Panc1 (cell line): ENCODE data around the gene FSTL5. TPM values are rescaled to one million over a fixed set of nuclear protein-coding genes. Genes with fewer than 3 reads are reported as not detected.

Experiments used
- ATAC-seq: fragments of 200-7000 bp; cut with Tn5 transposase; 2 replicates; pipeline ENCODE4 v1.9.1; 2020; ENCODE audit warnings: mild to moderate bottlenecking, moderate library complexity
- BruUV-seq: library from RNA; stranded (reverse); fragments of 400-500 nt; replicated peaks from 2 replicates; lab custom pipeline; 2021; lab: Mats Ljungman, UMichigan
- CTCF ChIA-PET: fragments of 300-600 bp; sonication (Branson Sonifier 250); formaldehyde crosslinking; loops from one replicate; lab custom pipeline; 2022; ENCODE audit warnings: antibody characterized with exemption; lab: Charles Lee
- POLR2A ChIA-PET: fragments of 300-600 bp; sonication (Branson Sonifier 250); formaldehyde crosslinking; loops from one replicate; lab custom pipeline; 2022; ENCODE audit warnings: antibody characterized with exemption; lab: Charles Lee
- DNase-seq: peaks from one replicate; pipeline ENCODE4 v3.0.0-alpha.2; 2010; ENCODE audit warnings: low read depth, low spot score
- H3K27ac ChIP-seq: 2 replicates; pipeline ENCODE4 v1.5.1; 2011; ENCODE audit warnings: mild to moderate bottlenecking, low read length, inconsistent platforms
- H3K27me3 ChIP-seq: fragments of 200-500 bp; sonication (Bioruptor generic); 2 replicates; pipeline ENCODE4 v1.6.0; 2014; ENCODE audit warnings: low read length, inconsistent platforms; ENCODE audit not compliant: control insufficient read depth, insufficient read depth
- H3K36me3 ChIP-seq: fragments of 200-500 bp; sonication (Bioruptor generic); 2 replicates; pipeline ENCODE4 v1.5.1; 2014; ENCODE audit warnings: inconsistent platforms, mild to moderate bottlenecking, low read length, moderate library complexity; ENCODE audit not compliant: control insufficient read depth, insufficient read depth
- H3K4me1 ChIP-seq: 2 replicates; pipeline ENCODE4 v1.5.1; 2011; ENCODE audit warnings: inconsistent platforms, mild to moderate bottlenecking, low read length, moderate library complexity; ENCODE audit not compliant: control insufficient read depth, insufficient read depth
- H3K4me3 ChIP-seq, 2 experiments: 2 replicates each; pipeline ENCODE4 v1.5.1; 2011 to 2012; ENCODE audit warnings: low read depth in 2 of 2, low read length in 2 of 2, mild to moderate bottlenecking in 2 of 2, inconsistent platforms in 1 of 2, moderate library complexity in 1 of 2
- H3K9me3 ChIP-seq: fragments of 200-500 bp; sonication (Bioruptor generic); 2 replicates; pipeline ENCODE4 v1.5.1; 2014; ENCODE audit warnings: low read depth, mild to moderate bottlenecking, inconsistent platforms, low read length, moderate library complexity; ENCODE audit not compliant: control insufficient read depth, insufficient read depth
- POLR2AphosphoS5 ChIP-seq: IDR thresholded peaks from 2 replicates; pipeline ENCODE4 v1.6.1; 2012; ENCODE audit warnings: mild to moderate bottlenecking, low read depth, low read length, moderate library complexity
- REST ChIP-seq, 2 experiments: IDR thresholded peaks; 2 replicates each; pipeline ENCODE4 v1.6.1; 2011 to 2012; ENCODE audit warnings: low read depth in 2 of 2, control low read depth in 1 of 2, low read length in 1 of 2, mild to moderate bottlenecking in 1 of 2, moderate library complexity in 1 of 2; ENCODE audit not compliant: insufficient read depth in 1 of 2
- SIN3A ChIP-seq: IDR thresholded peaks from 2 replicates; pipeline ENCODE4 v1.6.1; 2012; ENCODE audit warnings: low read depth, mild to moderate bottlenecking, low read length, moderate library complexity, borderline replicate concordance; ENCODE audit not compliant: insufficient read depth
- TCF7L2 ChIP-seq: IDR thresholded peaks from 2 replicates; pipeline ENCODE4 v1.6.1; 2011; ENCODE audit warnings: mild to moderate bottlenecking, low read depth, low read length, inconsistent platforms
- in situ Hi-C: cut with HindIII; loops from 2 replicates; pipeline ENCODE4 v1.10.0; 2016; ENCODE audit warnings: low sequenced_read_pairs, low pct_unique_long_range_greater_than_20kb
- intact Hi-C: fragments of 100-400 bp; cut with micrococcal nuclease; formaldehyde crosslinking; loops from one replicate; pipeline ENCODE4 v1.10.0; 2022; ENCODE audit not compliant: unreplicated experiment
- total RNA-seq: library from RNA; stranded (reverse); gene quantifications from one replicate; pipeline ENCODE4 v1.2.1, GENCODE V29; 2021; ENCODE audit not compliant: unreplicated experiment
- TF ChIP-seq, protein P1 (sequence below): fragments of 450-650 bp; IDR thresholded peaks from 2 replicates; pipeline ENCODE4 v1.5.1; 2017; ENCODE audit warnings: mild to moderate bottlenecking

Gene FSTL5
- total RNA-seq, 1 experiment from 2014 or later: 0.67 TPM

GRCh38 chr4:161498155-161498554, 665.6 kb downstream of the FSTL5 start:
- no peaks in the 10 kb centered on the region for H3K36me3 ChIP-seq
- ChIA-PET CTCF (no interaction called here), POLR2A (no interaction called here)
- no peak for DNase-seq
- no peak for ATAC-seq
- in situ Hi-C loops: no loop called here
- H3K27ac ChIP-seq: no peak overlapping the region
- intact Hi-C loops: no loop called here
- BruUV-seq: no TSS peak
- no peak overlapping the region for H3K4me3 ChIP-seq
- no peaks in the 10 kb centered on the region for H3K4me1 ChIP-seq
- no peaks in the 10 kb centered on the region for H3K9me3 ChIP-seq
- H3K27me3 ChIP-seq: no peaks in the 10 kb centered on the region
- no peak for TF ChIP-seq REST (IDR thresholded peaks at IDR 0.05; ENCODE audit: insufficient read depth in 1 of 2, low read depth in 2 of 2, low read length in 1 of 2)
- TF ChIP-seq, protein P1, sequence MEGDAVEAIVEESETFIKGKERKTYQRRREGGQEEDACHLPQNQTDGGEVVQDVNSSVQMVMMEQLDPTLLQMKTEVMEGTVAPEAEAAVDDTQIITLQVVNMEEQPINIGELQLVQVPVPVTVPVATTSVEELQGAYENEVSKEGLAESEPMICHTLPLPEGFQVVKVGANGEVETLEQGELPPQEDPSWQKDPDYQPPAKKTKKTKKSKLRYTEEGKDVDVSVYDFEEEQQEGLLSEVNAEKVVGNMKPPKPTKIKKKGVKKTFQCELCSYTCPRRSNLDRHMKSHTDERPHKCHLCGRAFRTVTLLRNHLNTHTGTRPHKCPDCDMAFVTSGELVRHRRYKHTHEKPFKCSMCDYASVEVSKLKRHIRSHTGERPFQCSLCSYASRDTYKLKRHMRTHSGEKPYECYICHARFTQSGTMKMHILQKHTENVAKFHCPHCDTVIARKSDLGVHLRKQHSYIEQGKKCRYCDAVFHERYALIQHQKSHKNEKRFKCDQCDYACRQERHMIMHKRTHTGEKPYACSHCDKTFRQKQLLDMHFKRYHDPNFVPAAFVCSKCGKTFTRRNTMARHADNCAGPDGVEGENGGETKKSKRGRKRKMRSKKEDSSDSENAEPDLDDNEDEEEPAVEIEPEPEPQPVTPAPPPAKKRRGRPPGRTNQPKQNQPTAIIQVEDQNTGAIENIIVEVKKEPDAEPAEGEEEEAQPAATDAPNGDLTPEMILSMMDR: no peak
- TF ChIP-seq SIN3A: no peak
- no peak for TF ChIP-seq TCF7L2
- no peak for TF ChIP-seq POLR2AphosphoS5

GRCh38 chr4:161486461-161486860, 677.3 kb downstream of the FSTL5 start:
- intact Hi-C loops (no loop called here), in situ Hi-C loops (no loop called here)
- no peak for ATAC-seq
- Histone ChIP-seq H3K27me3 (no peaks in the 10 kb centered on the region), H3K9me3 (no peaks in the 10 kb centered on the region), H3K27ac (no peak overlapping the region), H3K4me1 (no peaks in the 10 kb centered on the region), H3K36me3 (no peaks in the 10 kb centered on the region), H3K4me3 (no peak overlapping the region)
- ChIA-PET CTCF (no interaction called here), POLR2A (no interaction called here)
- no peak for DNase-seq
- BruUV-seq: no TSS peak
- no peak for TF ChIP-seq REST (IDR thresholded peaks at IDR 0.05; ENCODE audit: insufficient read depth in 1 of 2, low read depth in 2 of 2, low read length in 1 of 2)
- no peak for TF ChIP-seq POLR2AphosphoS5
- TF ChIP-seq SIN3A: no peak
- TF ChIP-seq, protein P1: no peak
- TF ChIP-seq TCF7L2: no peak
